GM12878 (cell line): ENCODE results near the gene GIGYF2. TPM values are rescaled to one million over a fixed set of nuclear protein-coding genes. Genes with fewer than 3 reads are reported as not detected.

Experiments
- ATAC-seq: fragments of 200-7000 bp; cut with Tn5 transposase; 3 replicates; pipeline ENCODE4 v1.9.1; 2020; ENCODE audit warnings: mild to moderate bottlenecking, moderate library complexity
- BruUV-seq: library from RNA; stranded (reverse); fragments of 400-500 nt; replicated peaks from 2 replicates; lab custom pipeline; 2021; lab: Mats Ljungman, UMichigan
- CTCF ChIA-PET: fragments of 300-600 bp; sonication (Branson Sonifier 250); formaldehyde crosslinking; extraction: SDS; loops from one replicate; lab custom pipeline; 2021; ENCODE audit warnings: inconsistent platforms; lab: Yijun Ruan, JAX
- POLR2A ChIA-PET: fragments of 350-600 bp; formaldehyde crosslinking; extraction: SDS; loops from one replicate; lab custom pipeline; 2021; ENCODE audit warnings: inconsistent platforms; lab: Charles Lee
- RAD21 ChIA-PET: fragments of 300-600 bp; sonication (Branson Sonifier 250); formaldehyde crosslinking; loops from one replicate; lab custom pipeline; 2023; ENCODE audit warnings: antibody characterized with exemption; ENCODE audit not compliant: unreplicated experiment; lab: Charles Lee
- SMC1A ChIA-PET: fragments of 300-600 bp; sonication (Branson Sonifier 250); formaldehyde crosslinking; loops from one replicate; lab custom pipeline; 2023; ENCODE audit not compliant: unreplicated experiment, uncharacterized antibody; lab: Charles Lee
- DNase-seq: peaks from one replicate; pipeline ENCODE4 v3.0.0-alpha.2; 2011; ENCODE audit warnings: low read depth, low spot score
- FAIRE-seq: peaks from 3 replicates; lab custom pipeline; 2011; peaks lifted over from hg19 to GRCh38; lab: Jason Lieb, UNC
- H2AFZ ChIP-seq: 2 replicates; pipeline ENCODE4 v1.6.0; 2011; ENCODE audit warnings: low read depth, low read length, control low read depth; ENCODE audit not compliant: control insufficient read depth
- H3K27ac ChIP-seq: 2 replicates; pipeline ENCODE4 v1.5.1; 2011; ENCODE audit warnings: control low read depth; ENCODE audit not compliant: control insufficient read depth, insufficient read depth
- H3K27me3 ChIP-seq, 2 experiments: replicated peaks in 1 of 2; 2 replicates each; pipeline versions ENCODE4 v1.6.0 to v1.6.1; 2011; ENCODE audit warnings: low read length in 1 of 2; ENCODE audit not compliant: control insufficient read depth in 2 of 2, insufficient read depth in 2 of 2
- H3K36me3 ChIP-seq, 2 experiments: 2 replicates each; pipeline ENCODE4 v1.5.1; 2011; ENCODE audit warnings: low read length in 1 of 2; ENCODE audit not compliant: control insufficient read depth in 2 of 2, insufficient read depth in 2 of 2
- H3K4me1 ChIP-seq: 2 replicates; pipeline ENCODE4 v1.6.1; 2011; ENCODE audit warnings: mild to moderate bottlenecking, low read length, moderate library complexity, mixed read lengths; ENCODE audit not compliant: control insufficient read depth, insufficient read depth
- H3K4me2 ChIP-seq: 2 replicates; pipeline ENCODE4 v1.6.0; 2011; ENCODE audit warnings: control low read depth; ENCODE audit not compliant: control insufficient read depth, insufficient read depth
- H3K4me3 ChIP-seq: fragments of 200-600 bp; sonication (generic); 2 replicates; pipeline ENCODE4 v1.5.1; 2016
- H3K79me2 ChIP-seq: 2 replicates; pipeline ENCODE4 v1.6.0; 2011; ENCODE audit warnings: low read length; ENCODE audit not compliant: control insufficient read depth, insufficient read depth
- H3K9ac ChIP-seq: 2 replicates; pipeline ENCODE4 v1.8.0; 2011; ENCODE audit warnings: low read length, control low read depth, mixed read lengths; ENCODE audit not compliant: control insufficient read depth, insufficient read depth
- H3K9me3 ChIP-seq: replicated peaks from 3 replicates; pipeline ENCODE4 v1.5.1; 2011; ENCODE audit warnings: mild to moderate bottlenecking, low read length; ENCODE audit not compliant: control insufficient read depth, insufficient read depth
- H4K20me1 ChIP-seq: 2 replicates; pipeline ENCODE4 v1.6.0; 2011; ENCODE audit not compliant: control insufficient read depth, insufficient read depth
- ATF3 ChIP-seq: IDR thresholded peaks from 2 replicates; pipeline ENCODE4 v1.6.1; 2011; ENCODE audit warnings: low read depth, mild to moderate bottlenecking, low read length, moderate library complexity, borderline replicate concordance; ENCODE audit errors: extremely low read depth
- CREB1 ChIP-seq: IDR thresholded peaks from 2 replicates; pipeline ENCODE4 v1.6.1; 2012; ENCODE audit warnings: low read depth, mild to moderate bottlenecking, inconsistent platforms
- DPF2 ChIP-seq: fragments of 450-650 bp; IDR thresholded peaks from 2 replicates; pipeline ENCODE4 v1.6.1; 2017; ENCODE audit warnings: mild to moderate bottlenecking
- FOXM1 ChIP-seq: IDR thresholded peaks from 2 replicates; pipeline ENCODE4 v1.6.1; 2012; ENCODE audit warnings: low read depth, mild to moderate bottlenecking, inconsistent platforms, low read length, moderate library complexity
- GABPA ChIP-seq: IDR thresholded peaks from 2 replicates; pipeline ENCODE4 v1.6.1; 2014; ENCODE audit warnings: antibody characterized with exemption, low read depth, mild to moderate bottlenecking, inconsistent platforms
- HDGF ChIP-seq: fragments of 450-650 bp; IDR thresholded peaks from 2 replicates; pipeline ENCODE4 v1.6.1; 2016; ENCODE audit warnings: antibody characterized with exemption
- IKZF2 ChIP-seq, 2 experiments: fragments of 450-650 bp; IDR thresholded peaks; 2 replicates each; pipeline ENCODE4 v1.6.1; 2017; ENCODE audit warnings: mild to moderate bottlenecking in 2 of 2, moderate library complexity in 2 of 2
- MYC ChIP-seq: IDR thresholded peaks from 2 replicates; pipeline ENCODE4 v1.6.1; 2011; ENCODE audit warnings: mild to moderate bottlenecking, low read length, moderate library complexity, inconsistent platforms; ENCODE audit not compliant: insufficient read depth, insufficient replicate concordance, insufficient read length, severe bottlenecking
- NR2C1 ChIP-seq: fragments of 450-650 bp; IDR thresholded peaks from 2 replicates; pipeline ENCODE4 v1.6.1; 2017; ENCODE audit warnings: antibody characterized with exemption, mild to moderate bottlenecking, moderate library complexity
- PAX5 ChIP-seq: IDR thresholded peaks from 2 replicates; pipeline ENCODE4 v1.6.1; 2011; ENCODE audit warnings: low read depth, low read length, borderline replicate concordance
- PBX3 ChIP-seq: IDR thresholded peaks from 2 replicates; pipeline ENCODE4 v1.6.1; 2011; ENCODE audit warnings: mild to moderate bottlenecking, low read depth, low read length, moderate library complexity; ENCODE audit not compliant: insufficient replicate concordance
- POU2F2 ChIP-seq: IDR thresholded peaks from 3 replicates; pipeline ENCODE4 v1.6.1; 2011; ENCODE audit warnings: low read depth, mild to moderate bottlenecking, low read length, borderline replicate concordance
- STAT1 ChIP-seq: fragments of 450-650 bp; conservative IDR thresholded peaks from 2 replicates; pipeline ENCODE4 v1.6.1; 2014; ENCODE audit warnings: antibody characterized with exemption, mild to moderate bottlenecking
- ZBED1 ChIP-seq: IDR thresholded peaks from 2 replicates; pipeline ENCODE4 v1.6.1; 2016; ENCODE audit warnings: borderline replicate concordance
- WGBS: methylation state at CpG from one replicate; pipeline ENCODE4 v1.1.6; 2016; ENCODE audit warnings: low lambda C conversion rate; ENCODE audit not compliant: insufficient replicate concordance, insufficient coverage; ENCODE audit errors: missing lambda C conversion rate; 5-methylcytosine and 5-hydroxymethylcytosine counted together
- in situ Hi-C: fragments of 300-500 bp; cut with MboI; formaldehyde crosslinking; loops from 9 replicates; pipeline ENCODE4 v1.14.3; 2018; ENCODE audit warnings: mixed read lengths
- intact Hi-C: fragments of 100-400 bp; cut with micrococcal nuclease; formaldehyde crosslinking; loops from one replicate; pipeline ENCODE4 v1.14.2; 2022; ENCODE audit not compliant: unreplicated experiment
- polyA plus RNA-seq, 11 experiments: library from polyadenylated mRNA; depleted of rRNA in 4 of 11; unstranded in 6 of 11; stranded (reverse) in 5 of 11; fragments of >200 nt; fragmentation: Nextera tagmentation in 4 of 11; fragmentation: Illumina TruSeq in 1 of 11; extraction: Ambion mirVana in 4 of 11; extraction: Trizol in 1 of 11; gene quantifications; 1 replicate in 1 of 11; 2 replicates in 10 of 11; pipeline versions ENCODE4 v1.2.1 to v1.2.3, GENCODE V29; 2011 to 2016; ENCODE audit warnings: inconsistent platforms in 2 of 11, missing spikeins in 2 of 11, low read depth in 1 of 11
- total RNA-seq, 4 experiments: library from RNA; depleted of rRNA in 3 of 4; stranded (reverse); fragments of >200 nt in 3 of 4; fragmentation: Illumina TruSeq in 1 of 4; extraction: Trizol in 1 of 4; gene quantifications; 2 replicates each; pipeline versions ENCODE4 v1.2.1 to v1.2.3, GENCODE V29; 2013 to 2021
- TF ChIP-seq, protein P1 (sequence below): IDR thresholded peaks from 2 replicates; pipeline ENCODE4 v1.6.1; 2012; ENCODE audit warnings: improper control_type of control experiment, low read depth, low read length; ENCODE audit not compliant: insufficient replicate concordance
- TF ChIP-seq, protein P2 (sequence below): fragments of 450-650 bp; formaldehyde crosslinking; IDR thresholded peaks from 2 replicates; pipeline ENCODE4 v1.4.0; 2022; ENCODE audit warnings: mild to moderate bottlenecking, moderate library complexity

GIGYF2 gene
- total and polyA plus RNA-seq, 10 of the 15 experiments (the other 5 are each of a cell fraction or from before 2014, with no cell fraction given), result 12.2 to 47.2 (median 39.0) TPM

- H3K36me3 ChIP-seq, result no peaks in the 10 kb centered on the region
- no peaks in the 10 kb centered on the region for H4K20me1 ChIP-seq
- ChIA-PET SMC1A (no interaction called here), CTCF (no interaction called here), POLR2A (no interaction called here), RAD21 (no interaction called here)
- no TSS peak for BruUV-seq
- no peak overlapping the region for H3K27ac ChIP-seq
- ATAC-seq (no peak), FAIRE-seq (no peak), DNase-seq (no peak)
- no peaks in the 10 kb centered on the region for H3K4me1 ChIP-seq
- H3K4me2 ChIP-seq, result no peak overlapping the region
- no peaks in the 10 kb centered on the region; a peak in 1 of 4 replicates for H3K27me3 ChIP-seq
- WGBS, result 66% methylated on average over 10 of the region's 10 CpGs
- intact Hi-C loops, result no loop called here
- H2AFZ ChIP-seq, result no peak overlapping the region
- H3K79me2 ChIP-seq, result no peaks in the 10 kb centered on the region
- H3K9ac ChIP-seq, result no peak overlapping the region
- in situ Hi-C loops, result no loop called here
- no peaks in the 10 kb centered on the region for H3K9me3 ChIP-seq
- H3K4me3 ChIP-seq, result no peak overlapping the region
- TF ChIP-seq PAX5 (no peak), CREB1 (no peak), MYC (no peak), FOXM1 (no peak), HDGF (no peak), STAT1 (no peak), DPF2 (no peak), PBX3 (no peak), IKZF2 (IDR thresholded peaks at IDR 0.05) (no peak), GABPA (no peak), POU2F2 (no peak), ATF3 (no peak), NR2C1 (no peak), ZBED1 (no peak)
- TF ChIP-seq, protein P1, sequence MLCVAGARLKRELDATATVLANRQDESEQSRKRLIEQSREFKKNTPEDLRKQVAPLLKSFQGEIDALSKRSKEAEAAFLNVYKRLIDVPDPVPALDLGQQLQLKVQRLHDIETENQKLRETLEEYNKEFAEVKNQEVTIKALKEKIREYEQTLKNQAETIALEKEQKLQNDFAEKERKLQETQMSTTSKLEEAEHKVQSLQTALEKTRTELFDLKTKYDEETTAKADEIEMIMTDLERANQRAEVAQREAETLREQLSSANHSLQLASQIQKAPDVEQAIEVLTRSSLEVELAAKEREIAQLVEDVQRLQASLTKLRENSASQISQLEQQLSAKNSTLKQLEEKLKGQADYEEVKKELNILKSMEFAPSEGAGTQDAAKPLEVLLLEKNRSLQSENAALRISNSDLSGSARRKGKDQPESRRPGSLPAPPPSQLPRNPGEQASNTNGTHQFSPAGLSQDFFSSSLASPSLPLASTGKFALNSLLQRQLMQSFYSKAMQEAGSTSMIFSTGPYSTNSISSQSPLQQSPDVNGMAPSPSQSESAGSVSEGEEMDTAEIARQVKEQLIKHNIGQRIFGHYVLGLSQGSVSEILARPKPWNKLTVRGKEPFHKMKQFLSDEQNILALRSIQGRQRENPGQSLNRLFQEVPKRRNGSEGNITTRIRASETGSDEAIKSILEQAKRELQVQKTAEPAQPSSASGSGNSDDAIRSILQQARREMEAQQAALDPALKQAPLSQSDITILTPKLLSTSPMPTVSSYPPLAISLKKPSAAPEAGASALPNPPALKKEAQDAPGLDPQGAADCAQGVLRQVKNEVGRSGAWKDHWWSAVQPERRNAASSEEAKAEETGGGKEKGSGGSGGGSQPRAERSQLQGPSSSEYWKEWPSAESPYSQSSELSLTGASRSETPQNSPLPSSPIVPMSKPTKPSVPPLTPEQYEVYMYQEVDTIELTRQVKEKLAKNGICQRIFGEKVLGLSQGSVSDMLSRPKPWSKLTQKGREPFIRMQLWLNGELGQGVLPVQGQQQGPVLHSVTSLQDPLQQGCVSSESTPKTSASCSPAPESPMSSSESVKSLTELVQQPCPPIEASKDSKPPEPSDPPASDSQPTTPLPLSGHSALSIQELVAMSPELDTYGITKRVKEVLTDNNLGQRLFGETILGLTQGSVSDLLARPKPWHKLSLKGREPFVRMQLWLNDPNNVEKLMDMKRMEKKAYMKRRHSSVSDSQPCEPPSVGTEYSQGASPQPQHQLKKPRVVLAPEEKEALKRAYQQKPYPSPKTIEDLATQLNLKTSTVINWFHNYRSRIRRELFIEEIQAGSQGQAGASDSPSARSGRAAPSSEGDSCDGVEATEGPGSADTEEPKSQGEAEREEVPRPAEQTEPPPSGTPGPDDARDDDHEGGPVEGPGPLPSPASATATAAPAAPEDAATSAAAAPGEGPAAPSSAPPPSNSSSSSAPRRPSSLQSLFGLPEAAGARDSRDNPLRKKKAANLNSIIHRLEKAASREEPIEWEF, result no peak
- TF ChIP-seq, protein P2, sequence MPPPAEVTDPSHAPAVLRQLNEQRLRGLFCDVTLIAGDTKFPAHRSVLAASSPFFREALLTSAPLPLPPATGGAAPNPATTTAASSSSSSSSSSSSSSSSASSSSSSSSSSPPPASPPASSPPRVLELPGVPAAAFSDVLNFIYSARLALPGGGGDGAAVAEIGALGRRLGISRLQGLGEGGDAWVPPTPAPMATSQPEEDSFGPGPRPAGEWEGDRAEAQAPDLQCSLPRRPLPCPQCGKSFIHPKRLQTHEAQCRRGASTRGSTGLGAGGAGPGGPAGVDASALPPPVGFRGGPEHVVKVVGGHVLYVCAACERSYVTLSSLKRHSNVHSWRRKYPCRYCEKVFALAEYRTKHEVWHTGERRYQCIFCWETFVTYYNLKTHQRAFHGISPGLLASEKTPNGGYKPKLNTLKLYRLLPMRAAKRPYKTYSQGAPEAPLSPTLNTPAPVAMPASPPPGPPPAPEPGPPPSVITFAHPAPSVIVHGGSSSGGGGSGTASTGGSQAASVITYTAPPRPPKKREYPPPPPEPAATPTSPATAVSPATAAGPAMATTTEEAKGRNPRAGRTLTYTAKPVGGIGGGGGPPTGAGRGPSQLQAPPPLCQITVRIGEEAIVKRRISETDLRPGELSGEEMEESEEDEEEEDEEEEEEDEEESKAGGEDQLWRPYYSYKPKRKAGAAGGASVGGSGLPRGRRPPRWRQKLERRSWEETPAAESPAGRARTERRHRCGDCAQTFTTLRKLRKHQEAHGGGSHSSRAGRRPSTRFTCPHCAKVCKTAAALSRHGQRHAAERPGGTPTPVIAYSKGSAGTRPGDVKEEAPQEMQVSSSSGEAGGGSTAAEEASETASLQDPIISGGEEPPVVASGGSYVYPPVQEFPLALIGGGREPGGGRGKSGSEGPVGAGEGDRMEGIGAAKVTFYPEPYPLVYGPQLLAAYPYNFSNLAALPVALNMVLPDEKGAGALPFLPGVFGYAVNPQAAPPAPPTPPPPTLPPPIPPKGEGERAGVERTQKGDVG (CRISPR knock-in tag), result no peak
These were observed 21.8 kb upstream of the GIGYF2 start for GRCh38 chr2:232675381-232675780.
